ENCODE data around the gene ODF4. TPM values are rescaled to one million over a fixed set of nuclear protein-coding genes. Genes with fewer than 3 reads are reported as not detected.
"Not testable (repeated sequence)": the region's sequence is repeated elsewhere in the genome, so short reads cannot be mapped to it uniquely, and the experiment has no call there.

ODF4 gene
- total RNA-seq, 1 donor from 2014 or later = not detected

DNA sequence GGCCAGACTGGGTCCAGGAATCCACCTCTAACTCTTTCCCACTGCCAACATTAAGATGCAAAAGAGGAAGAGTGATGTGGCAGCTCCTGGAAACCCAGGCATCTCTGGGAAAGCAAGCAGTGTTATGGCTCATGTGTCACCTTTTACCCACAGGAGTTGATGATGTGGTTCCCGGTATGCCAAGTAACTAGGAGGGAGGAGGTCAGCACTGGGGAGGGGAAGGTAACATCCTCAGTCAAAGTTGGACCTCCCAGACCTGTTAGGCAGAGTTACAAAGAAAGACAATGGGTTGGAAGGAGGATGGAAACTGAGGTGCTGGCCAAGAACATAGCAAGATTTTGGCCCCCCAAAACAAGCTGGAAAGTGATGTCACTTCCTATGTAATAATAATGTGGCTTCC is 25.5 kb downstream of the ODF4 start:
- FAIRE-seq (no peak), DNase-seq (ENCODE audit: low spot score in 2 of 2) (no peak)

GRCh38 chr17:8366231-8366630 is 26.6 kb downstream of the ODF4 start:
- FAIRE-seq = no peak
- DNase-seq (ENCODE audit: low spot score in 2 of 2) = no peak

DNA sequence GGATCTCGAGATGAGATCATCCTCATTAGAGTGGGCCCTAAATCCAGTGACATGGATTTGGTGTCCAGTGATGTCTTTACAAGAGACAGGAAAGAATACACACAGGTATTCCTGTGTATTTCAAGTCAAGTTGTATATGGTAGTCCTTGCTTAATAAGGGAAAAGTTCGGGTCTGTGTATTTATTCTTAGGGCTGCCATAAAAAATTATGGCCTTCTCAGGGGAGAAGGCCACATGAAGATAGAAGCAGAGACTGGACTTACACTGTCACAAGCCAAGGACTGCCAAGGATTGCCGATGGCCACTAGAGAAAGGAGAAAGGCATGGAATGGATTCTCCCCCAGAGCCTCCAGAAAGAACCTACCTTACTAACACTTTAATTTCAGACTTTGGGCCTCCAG is 28.6 kb downstream of the ODF4 start:
- FAIRE-seq (no peak), DNase-seq (ENCODE audit: low spot score in 2 of 2) (no peak)

- DNase-seq (ENCODE audit: low spot score in 2 of 2) (no peak), FAIRE-seq (no peak)
These were observed 30.3 kb downstream of the ODF4 start for GRCh38 chr17:8369944-8370343.

DNA sequence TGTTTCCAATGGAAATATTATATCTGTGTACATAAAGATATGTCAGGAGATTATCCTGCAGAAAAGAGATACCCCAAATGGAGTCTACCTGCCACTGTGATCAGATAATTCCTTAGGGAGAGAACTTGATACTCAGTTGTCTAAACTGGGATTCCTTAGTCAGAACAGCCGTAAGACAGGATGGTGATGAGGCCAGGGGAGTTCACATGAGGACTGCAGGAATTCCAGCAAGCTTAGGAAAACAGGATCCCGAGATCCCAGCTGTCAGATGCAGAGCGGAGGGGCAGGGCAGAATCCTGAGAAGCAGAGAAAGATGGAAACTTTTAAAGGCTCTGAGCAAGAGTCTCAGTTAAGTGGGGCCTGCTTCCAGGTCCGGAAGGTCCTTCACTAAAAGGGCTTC is 32.1 kb downstream of the ODF4 start:
- DNase-seq (ENCODE audit: low spot score in 2 of 2) (no peak), FAIRE-seq (no peak)

DNA sequence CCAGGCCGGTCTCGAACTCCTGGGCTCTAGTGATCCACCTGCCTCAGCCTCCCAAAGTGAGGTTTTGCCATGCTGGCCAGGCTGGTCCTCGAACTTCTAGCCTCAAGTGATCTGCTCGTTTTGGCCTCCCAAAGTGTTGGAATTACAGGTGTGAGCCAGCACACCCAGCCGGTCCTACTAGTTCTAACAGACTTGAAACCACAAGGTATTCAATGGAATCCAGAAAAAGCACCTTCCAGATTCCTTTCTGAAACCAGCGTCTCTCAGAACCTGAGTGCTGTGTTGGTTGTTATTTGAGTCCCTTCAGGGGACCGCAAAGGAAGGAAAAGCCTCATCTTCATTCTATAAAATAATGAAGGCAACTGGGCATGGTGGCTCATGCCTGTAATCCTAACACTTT is 32.8 kb downstream of the ODF4 start:
- DNase-seq (ENCODE audit: low spot score in 2 of 2) (no peak), FAIRE-seq (no peak)

- not testable (repeated sequence) for FAIRE-seq
These were observed 34.2 kb downstream of the ODF4 start for GRCh38 chr17:8373856-8374255.

DNA sequence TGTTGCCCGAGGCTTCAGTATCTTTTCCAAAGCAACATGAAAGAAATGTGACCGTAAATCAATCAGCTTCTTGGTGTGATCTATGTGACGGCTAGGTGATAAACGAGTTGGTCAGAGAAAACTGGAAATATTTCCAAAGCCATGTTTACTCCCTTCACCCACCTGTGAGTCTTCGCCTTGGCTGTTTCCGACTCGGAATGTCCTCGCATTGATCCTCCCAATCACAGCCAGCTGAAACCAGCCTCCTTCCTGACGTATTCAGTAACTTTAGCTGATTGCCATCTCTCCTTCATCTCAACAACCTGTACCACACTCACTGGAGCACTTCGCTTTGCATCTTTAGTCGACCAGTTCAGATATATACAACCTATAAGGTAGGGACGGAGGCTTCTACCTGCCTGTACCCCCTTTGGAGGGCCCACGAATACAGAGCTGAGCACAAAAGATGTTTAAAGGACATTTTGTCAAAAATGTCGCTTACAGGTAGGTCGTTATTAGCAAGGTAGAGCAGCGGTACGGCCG is 36.2 kb downstream of the ODF4 start:
- peak; percentile 47 to 53 for DNase-seq (ENCODE audit: low spot score in 2 of 2)
- FAIRE-seq = no peak

More at GRCh38 chr17:8373856-8374255, 34.2 kb downstream of the ODF4 start:
- DNase-seq (ENCODE audit: low spot score in 2 of 2) = not testable (repeated sequence)

- FAIRE-seq (no peak), DNase-seq (ENCODE audit: low spot score in 2 of 2) (peak; percentile 89 to 97)
These were observed 36.8 kb downstream of the ODF4 start, which contains the start of gene KRABD2 for GRCh38 chr17:8376271-8377067. TSS of gene KRABD2 (minus strand) at chr17:8376704.

DNA sequence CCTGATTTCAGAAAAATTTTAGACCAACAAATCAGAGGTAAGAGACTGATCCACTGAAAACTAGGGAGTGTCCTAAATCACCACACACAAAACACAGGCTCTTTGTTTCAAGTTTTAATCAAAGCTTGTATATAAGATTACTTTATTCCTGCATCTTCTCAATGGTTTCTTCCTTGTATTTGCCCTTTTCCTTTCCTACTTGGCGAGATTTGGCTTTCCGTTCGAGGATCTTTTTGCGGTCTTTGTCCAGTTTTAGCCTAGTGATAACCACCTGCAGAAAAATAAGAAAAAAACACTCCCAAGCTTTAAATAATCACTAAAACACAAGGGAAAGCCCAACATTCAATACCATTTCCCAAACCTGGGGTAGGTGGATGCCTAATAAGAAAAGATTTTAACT is 37.8 kb downstream of the ODF4 start:
- DNase-seq (ENCODE audit: low spot score in 2 of 2) (no peak), FAIRE-seq (no peak)

- not testable (repeated sequence) for FAIRE-seq; DNase-seq (ENCODE audit: low spot score in 2 of 2)
These were observed 38.5 kb downstream of the ODF4 start for GRCh38 chr17:8378117-8378516.

GRCh38 chr17:8380049-8380448 is 40.4 kb downstream of the ODF4 start:
- DNase-seq (ENCODE audit: low spot score in 2 of 2) (no peak), FAIRE-seq (no peak)

DNA sequence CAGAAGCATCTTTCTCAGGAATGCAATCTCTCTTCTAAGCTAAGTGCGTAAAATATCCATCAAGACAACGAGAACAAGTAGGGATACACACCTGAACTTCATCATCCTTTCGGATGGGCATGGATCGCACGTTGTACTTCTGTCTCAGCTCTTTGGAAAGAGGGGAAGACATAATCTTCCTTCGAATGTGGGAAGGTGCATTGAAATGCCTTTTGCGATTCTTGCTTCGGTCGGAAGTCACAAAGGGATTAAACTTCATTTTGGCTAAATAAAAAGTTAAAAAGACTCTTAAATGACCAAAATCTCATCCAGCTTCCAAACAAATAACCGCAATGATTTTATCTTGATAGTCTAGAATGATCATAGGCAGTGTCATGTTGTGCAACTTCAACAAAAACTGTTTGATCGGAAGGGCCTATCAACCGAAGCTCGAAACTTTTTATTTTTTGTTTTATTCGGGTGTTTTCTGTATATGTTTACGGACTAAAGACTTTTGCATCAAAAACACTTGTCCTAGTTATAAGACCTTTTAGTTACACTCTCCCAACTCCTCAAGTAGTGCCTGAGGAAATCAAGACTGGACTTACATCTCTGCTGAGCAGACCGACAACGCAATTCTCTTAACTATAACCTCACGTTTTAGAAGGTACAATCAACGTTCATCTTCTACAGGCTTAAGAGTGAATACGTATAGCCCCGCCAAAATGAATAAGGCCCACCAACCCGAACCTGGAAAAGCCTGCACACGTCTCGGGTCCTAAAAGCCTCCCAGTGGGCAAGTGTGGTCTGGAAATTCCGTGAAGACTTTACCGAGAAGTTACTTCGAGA is 42.6 kb downstream of the ODF4 start:
- FAIRE-seq (no peak), DNase-seq (ENCODE audit: low spot score in 2 of 2) (no peak)

DNA sequence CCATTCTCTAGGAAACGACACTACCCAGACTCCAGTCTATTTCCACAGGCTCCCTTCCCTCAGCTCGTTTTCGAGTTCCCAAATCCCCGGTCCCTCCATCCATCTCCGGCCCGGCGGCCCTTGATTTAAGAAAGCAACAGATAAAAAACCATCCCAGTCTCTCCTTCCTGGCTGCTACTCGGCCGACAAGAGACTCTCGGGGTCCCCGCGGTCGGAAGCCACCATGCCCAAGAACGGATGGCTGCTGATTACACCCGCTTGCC is 43.2 kb downstream of the ODF4 start:
- FAIRE-seq = no peak

DNA sequence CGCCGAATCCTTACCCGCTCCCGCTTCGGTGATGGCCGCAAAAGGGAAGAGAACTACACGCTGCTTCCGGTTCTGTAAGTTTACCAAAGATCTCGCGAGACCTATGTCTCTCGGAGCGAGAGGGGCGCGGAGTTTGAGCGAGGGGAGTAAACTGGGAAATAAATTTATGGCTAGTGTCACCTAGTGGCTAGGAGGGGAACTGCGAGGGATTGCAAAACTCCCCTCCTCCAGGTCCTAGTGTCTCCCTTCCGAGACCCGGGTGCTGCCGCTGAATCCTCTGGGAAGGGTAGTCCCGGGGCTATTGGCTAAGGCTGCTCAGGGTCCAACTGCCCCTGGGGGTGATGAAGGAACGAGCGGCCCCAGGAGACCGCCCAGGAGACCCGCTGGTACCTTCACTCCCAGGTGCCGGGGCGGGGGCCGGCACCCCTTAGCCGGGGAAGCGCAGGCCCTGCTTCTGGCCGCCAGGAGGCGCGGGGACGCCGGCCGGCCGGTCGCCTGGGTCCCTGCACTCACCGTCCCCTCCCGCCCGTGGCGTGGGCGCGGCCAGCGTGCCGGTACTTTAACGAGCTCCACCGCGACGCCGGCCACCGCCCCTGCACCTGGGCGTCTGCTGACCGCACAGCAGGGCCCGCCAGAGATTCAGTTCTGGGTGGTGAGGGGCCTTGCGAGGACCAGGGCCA is 43.6 kb downstream of the ODF4 start, which contains the start of gene RPL26:
Gene RPL26, minus strand, starts transcription at position 51 of the 680 bp plus-strand sequence. CDS start 883 bp downstream, outside the sequence.
- DNase-seq (ENCODE audit: low spot score in 2 of 2) = peak; percentile 92
- FAIRE-seq = no peak

More for the DNA sequence above, 43.2 kb downstream of the ODF4 start:
- no peak for DNase-seq (ENCODE audit: low spot score in 2 of 2)

DNA sequence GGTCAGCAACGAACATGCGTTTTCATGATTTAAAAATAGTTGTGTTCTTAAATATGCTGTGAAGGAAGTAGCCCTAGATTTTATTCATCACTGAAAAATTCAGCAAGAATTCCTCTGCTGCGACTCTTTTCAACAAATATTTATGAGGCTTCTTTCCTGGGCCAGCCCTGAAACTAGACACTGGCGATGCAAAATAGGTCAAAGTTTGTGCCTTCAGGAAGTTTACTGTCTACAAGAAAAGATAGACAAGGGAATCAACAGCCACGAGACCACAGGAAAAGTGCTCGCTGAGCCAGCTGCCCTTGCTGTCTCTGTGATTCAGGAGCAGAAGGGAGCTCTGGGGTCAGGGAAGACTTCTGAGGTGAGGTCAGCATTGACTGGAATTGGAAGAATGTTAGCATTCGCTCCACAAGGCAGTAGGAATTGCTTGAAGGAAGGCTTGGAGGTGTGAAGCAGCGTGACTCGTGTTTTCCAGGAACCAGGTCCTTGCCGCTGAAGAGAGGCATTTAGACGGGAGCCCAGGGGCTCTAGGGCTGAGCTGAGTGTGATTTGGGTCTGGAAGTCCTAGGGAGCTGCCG is 45.2 kb downstream of the ODF4 start:
- FAIRE-seq = no peak

DNA sequence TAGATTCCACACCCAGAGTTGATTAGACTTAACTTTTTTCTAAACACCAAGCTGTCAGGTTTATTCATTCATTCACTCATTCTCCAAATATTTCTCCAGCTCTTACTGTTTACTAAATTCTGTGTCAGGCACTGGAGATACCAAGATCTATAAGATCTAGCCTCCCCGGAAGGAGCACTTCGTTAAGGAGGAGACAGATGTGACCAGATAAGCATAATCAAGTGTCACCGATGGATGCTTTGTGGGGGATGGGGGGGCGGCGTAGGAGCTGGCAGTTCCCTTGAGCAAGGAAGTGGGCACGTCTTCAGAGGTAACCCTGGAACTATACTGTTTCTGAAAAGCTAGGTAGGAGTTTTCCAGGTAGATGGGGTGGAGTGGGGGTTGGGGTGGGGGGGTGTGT is 47.2 kb downstream of the ODF4 start:
- no peak for DNase-seq (ENCODE audit: low spot score in 2 of 2)
- FAIRE-seq = no peak

More for the DNA sequence above, 45.2 kb downstream of the ODF4 start:
- no peak for DNase-seq (ENCODE audit: low spot score in 2 of 2)

DNA sequence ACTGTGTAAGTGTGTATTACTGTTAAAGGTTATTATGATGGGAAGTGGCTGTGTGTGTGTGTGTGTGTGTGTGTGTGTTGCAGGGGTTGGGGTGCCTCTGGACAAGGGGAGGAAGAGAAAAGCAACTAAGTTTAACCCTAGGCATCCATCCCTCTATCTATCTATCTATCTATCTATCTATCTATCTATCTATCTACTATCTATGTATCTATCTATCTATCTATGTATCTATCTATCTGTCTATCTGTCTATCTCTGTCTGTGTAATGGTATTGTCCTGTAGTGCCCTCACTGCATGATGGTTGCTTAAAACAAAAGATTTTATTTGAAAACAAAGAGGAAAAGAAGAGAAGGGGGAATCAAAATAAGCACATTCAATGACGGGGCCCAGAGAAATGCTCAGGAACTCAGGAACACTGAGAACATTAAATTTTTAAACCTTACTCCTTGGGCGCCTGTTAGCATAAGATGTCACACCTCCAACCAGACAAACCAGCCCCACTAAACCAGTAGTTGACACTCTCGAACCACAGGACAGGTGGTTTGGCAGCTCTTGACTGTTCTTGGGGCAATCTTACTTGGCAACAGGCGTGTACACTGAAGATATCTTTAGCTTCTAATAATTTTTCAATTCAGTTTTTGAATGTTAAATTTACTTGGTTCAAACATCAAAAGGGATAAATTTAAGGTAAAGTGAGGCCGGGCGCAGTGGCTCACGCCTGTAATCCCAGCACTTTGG is 48.4 kb downstream of the ODF4 start:
- DNase-seq (ENCODE audit: low spot score in 2 of 2) (no peak), FAIRE-seq (no peak)

GRCh38 chr17:8391711-8392110 is 52.1 kb downstream of the ODF4 start:
- DNase-seq (ENCODE audit: low spot score in 2 of 2) = no peak
- no peak for FAIRE-seq

DNA sequence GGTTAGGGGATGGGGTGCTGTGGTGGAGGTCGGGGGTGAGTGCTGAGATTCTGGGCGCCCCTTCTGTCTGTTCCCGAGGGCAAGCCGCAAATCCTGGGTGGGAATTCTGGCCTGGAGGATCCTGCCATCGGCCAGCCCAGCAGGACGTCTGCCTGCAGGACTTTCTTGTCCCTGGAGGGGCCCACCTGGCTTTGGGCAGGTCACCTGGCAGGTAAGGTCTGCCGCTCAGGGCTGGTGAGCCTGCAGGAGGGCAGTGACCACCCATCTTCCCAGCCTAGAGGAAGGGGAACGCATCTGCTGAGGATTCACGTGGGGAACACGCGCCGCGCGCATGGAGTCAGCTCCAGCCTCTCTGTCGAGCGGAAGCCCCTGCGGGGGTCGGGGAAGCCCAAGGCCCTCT is 52.6 kb downstream of the ODF4 start:
- DNase-seq (ENCODE audit: low spot score in 2 of 2) (no peak), FAIRE-seq (no peak)
